Common myeloid progenitor, CD34-positive (primary cell): Measurements from ENCODE around the gene PAWR.
"Not testable (repeated sequence)": the region's sequence is repeated elsewhere in the genome, so short reads cannot be mapped to it uniquely, and the experiment has no call there.

Source experiments
- CTCF ChIA-PET: fragments of 350-600 bp; sonication (Branson Sonifier 250); formaldehyde crosslinking; loops from one replicate; lab custom pipeline; 2021; ENCODE audit warnings: antibody characterized with exemption; lab: Charles Lee
- POLR2A ChIA-PET: fragments of 350-600 bp; sonication (Branson Sonifier 250); formaldehyde crosslinking; loops from one replicate; lab custom pipeline; 2021; ENCODE audit warnings: antibody characterized with exemption; lab: Charles Lee
- DNase-seq, 3 donors: peaks; one replicate each; pipeline versions ENCODE4 v3.0.0 to v3.0.0-alpha.2; 2013
- H3K27ac ChIP-seq, 2 experiments: 1 replicate in 1 of 2; 2 replicates in 1 of 2; pipeline ENCODE4 v1.7.0; 2013; ENCODE audit warnings: inconsistent platforms in 2 of 2, low read length in 2 of 2, mild to moderate bottlenecking in 2 of 2, low read depth in 1 of 2, moderate library complexity in 1 of 2; ENCODE audit not compliant: severe bottlenecking in 2 of 2, insufficient read depth in 1 of 2, poor library complexity in 1 of 2
- H3K27me3 ChIP-seq, 5 experiments: replicated peaks in 2 of 5; 1 replicate in 3 of 5; 2 replicates in 2 of 5; pipeline versions ENCODE4 v1.6.1 to v1.7.0; 2013; ENCODE audit warnings: low read length in 4 of 5, mild to moderate bottlenecking in 2 of 5, moderate library complexity in 2 of 5, inconsistent platforms in 1 of 5; ENCODE audit not compliant: insufficient read depth in 5 of 5, control insufficient read depth in 4 of 5
- H3K36me3 ChIP-seq, 4 experiments: 1 replicate in 2 of 4; 2 replicates in 2 of 4; pipeline versions ENCODE4 v1.6.1 to v1.7.0; 2013; ENCODE audit warnings: low read length in 3 of 4, control low read depth in 1 of 4, mild to moderate bottlenecking in 1 of 4; ENCODE audit not compliant: control insufficient read depth in 4 of 4, insufficient read depth in 4 of 4
- H3K4me1 ChIP-seq, 4 experiments: 1 replicate in 3 of 4; 2 replicates in 1 of 4; pipeline versions ENCODE4 v1.6.1 to v1.7.1; 2013; ENCODE audit warnings: low read length in 3 of 4, mild to moderate bottlenecking in 3 of 4, control low read depth in 1 of 4, inconsistent platforms in 1 of 4, moderate library complexity in 1 of 4; ENCODE audit not compliant: control insufficient read depth in 4 of 4, insufficient read depth in 4 of 4; ENCODE audit errors: control extremely low read depth in 1 of 4
- H3K4me3 ChIP-seq, 7 experiments: 1 replicate in 4 of 7; 2 replicates in 3 of 7; pipeline versions ENCODE4 v1.5.1 to v1.7.0; 2013; ENCODE audit warnings: mild to moderate bottlenecking in 7 of 7, low read length in 6 of 7, moderate library complexity in 6 of 7, inconsistent platforms in 2 of 7, low read depth in 2 of 7, control low read depth in 1 of 7; ENCODE audit not compliant: insufficient read depth in 4 of 7, control insufficient read depth in 1 of 7; ENCODE audit errors: extremely low read depth in 1 of 7
- H3K9me3 ChIP-seq, 5 experiments: 1 replicate in 4 of 5; 2 replicates in 1 of 5; pipeline versions ENCODE4 v1.6.1 to v1.7.1; 2013; ENCODE audit warnings: low read length in 4 of 5, mild to moderate bottlenecking in 2 of 5, inconsistent platforms in 1 of 5, low read depth in 1 of 5, moderate library complexity in 1 of 5; ENCODE audit not compliant: control insufficient read depth in 4 of 5, insufficient read depth in 2 of 5; ENCODE audit errors: control extremely low read depth in 1 of 5
- WGBS: methylation state at CpG from one replicate; pipeline ENCODE4 v1.1.5; 2013; ENCODE audit not compliant: insufficient coverage; 5-methylcytosine and 5-hydroxymethylcytosine counted together

PAWR gene

DNA sequence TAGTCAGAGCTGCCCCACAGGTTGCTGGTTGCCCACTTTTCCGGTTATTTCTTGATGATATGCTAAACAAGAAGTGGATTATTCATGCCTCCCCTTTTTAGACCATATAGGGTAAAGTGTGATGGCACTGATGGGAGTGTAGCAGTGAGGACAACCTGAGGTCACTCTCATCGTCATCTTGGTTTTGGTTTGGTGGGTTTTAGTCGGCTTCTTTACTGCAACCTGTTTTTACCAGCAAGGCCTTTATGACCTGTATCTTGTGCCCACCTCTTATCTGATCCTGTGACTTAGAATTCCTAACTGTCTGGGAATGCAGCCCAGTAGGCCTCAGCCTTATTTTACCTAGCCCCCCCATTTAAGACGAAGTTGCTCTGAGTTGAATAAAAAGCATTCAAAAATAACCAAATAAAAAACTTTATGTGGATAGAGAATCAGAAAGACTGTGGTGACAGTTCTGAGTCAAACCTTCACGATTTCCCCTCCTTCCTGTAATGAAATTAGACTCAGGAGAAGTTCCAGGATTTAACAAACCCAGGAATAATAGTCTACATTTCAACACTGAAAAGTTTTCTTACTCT is 144.2 kb downstream of the PAWR start:
- Histone ChIP-seq H3K27me3 (no peaks in the 10 kb centered on the region), H3K4me1 (no peaks in the 10 kb centered on the region), H3K27ac (no peak overlapping the region), H3K4me3 (no peak overlapping the region), H3K36me3 (no peaks in the 10 kb centered on the region), H3K9me3 (peaks cover 0 to 2% (median 0%) of the 10 kb centered on the region in 5 experiments)
- CTCF ChIA-PET = interaction anchor here (0.9 to 1.1 kb wide), 2 partner anchors 191 to 217 kb away, joined by 3 to 5 read pairs; no protein-coding TSS in a partner anchor
- POLR2A ChIA-PET = no interaction called here
- WGBS = 60% methylated on average over 1 of the region's 5 CpGs
- DNase-seq = no peak

DNA sequence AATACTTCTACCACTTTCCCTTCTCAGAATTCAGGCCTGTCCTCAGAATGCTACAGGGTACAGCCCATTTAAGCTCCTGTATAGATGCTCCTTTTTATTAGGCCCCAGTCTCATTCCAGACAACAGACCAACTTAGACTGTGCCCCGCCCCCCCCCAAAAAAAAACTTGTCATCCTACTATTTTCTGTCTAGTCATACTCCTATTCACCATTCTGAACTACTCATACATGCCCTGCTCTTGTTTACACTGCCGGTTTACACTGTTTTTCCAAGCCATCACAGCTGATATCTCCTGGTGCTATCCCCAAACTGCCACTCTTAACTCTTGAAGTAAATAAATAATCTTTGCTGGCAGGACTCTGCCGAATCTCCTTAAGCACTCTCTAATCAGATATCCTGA is 146.3 kb downstream of the PAWR start:
- H3K9me3 ChIP-seq, H3K4me3 ChIP-seq, H3K27ac ChIP-seq, CTCF ChIA-PET, H3K27me3 ChIP-seq, H3K36me3 ChIP-seq, POLR2A ChIA-PET, H3K4me1 ChIP-seq: not testable (repeated sequence)
- peak in 1 of 3 donors; percentile 17 for DNase-seq
- WGBS = no CpG with 5 or more reads among the region's 3 CpGs

DNA sequence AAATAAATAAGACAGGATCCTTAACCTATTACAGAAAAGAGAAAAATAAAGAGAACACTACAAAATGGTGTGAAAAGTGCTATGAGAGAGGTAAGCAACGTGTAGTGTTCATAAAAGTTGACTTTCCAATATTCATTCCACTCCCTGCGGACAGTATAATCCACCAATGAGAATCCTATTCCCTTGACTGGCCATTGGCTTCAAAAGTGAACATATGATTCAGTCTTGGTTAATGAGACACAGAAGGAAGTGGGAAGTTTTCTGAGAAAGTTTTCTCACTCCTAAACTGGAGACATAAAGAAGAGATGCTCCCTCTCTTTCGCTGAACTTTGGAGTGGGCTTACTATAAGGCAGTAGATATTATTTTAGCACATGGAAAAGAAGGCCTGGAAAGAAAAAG is 153.1 kb downstream of the PAWR start:
- no peak for DNase-seq

DNA sequence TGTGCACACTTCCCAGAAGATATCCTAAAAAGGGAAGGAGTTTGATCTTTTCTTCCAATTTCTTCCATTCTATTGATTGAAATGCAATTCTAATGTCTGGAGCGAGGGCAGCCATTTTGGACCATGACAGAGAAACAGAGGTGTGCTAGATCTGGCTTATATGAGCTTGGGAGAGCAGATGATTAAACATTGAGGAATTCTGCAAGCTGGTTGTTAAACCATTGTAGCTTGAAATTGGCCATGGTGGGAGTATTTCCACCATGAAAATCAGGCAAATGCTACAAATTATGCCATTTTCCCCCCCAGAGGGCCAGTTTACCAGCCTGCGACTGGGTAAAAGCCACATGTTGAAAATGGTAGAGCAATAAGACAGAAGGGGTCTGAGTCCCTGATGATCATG is 155.0 kb downstream of the PAWR start:
- Histone ChIP-seq H3K27me3 (no peaks in the 10 kb centered on the region), H3K4me3 (no peak overlapping the region), H3K9me3 (no peaks in the 10 kb centered on the region), H3K27ac (no peak overlapping the region), H3K36me3 (no peaks in the 10 kb centered on the region), H3K4me1 (no peaks in the 10 kb centered on the region)
- CTCF ChIA-PET = no interaction called here
- POLR2A ChIA-PET = no interaction called here
- 100% methylated on average over 2 of the region's 2 CpGs for WGBS
- DNase-seq = no peak

More for the DNA sequence above, 153.1 kb downstream of the PAWR start:
- POLR2A ChIA-PET = no interaction called here
- WGBS = 100% methylated on average over 1 of the region's 3 CpGs
- no peaks in the 10 kb centered on the region for H3K36me3 ChIP-seq
- H3K27me3 ChIP-seq = no peaks in the 10 kb centered on the region
- H3K4me1 ChIP-seq = no peaks in the 10 kb centered on the region
- H3K27ac ChIP-seq = no peak overlapping the region
- CTCF ChIA-PET = no interaction called here
- H3K4me3 ChIP-seq = no peak overlapping the region
- H3K9me3 ChIP-seq = no peaks in the 10 kb centered on the region
